HG02759 (cell line): Measurements from ENCODE around the gene ZNF124.
A peak's percentile ranks its signal among the peaks of the same experiment; 100 is the strongest.
"Not testable (repeated sequence)": the region's sequence is repeated elsewhere in the genome, so short reads cannot be mapped to it uniquely, and the experiment has no call there.

ENCODE experiments used
- ATAC-seq: cut with Tn5 transposase; IDR thresholded peaks from one replicate; pipeline ENCODE4 v1.9.1; 2021; ENCODE audit warnings: mild to moderate bottlenecking, moderate library complexity; ENCODE audit not compliant: unreplicated experiment

Gene ZNF124

GRCh38 chr1:247171875-247172563 is at the start of gene ZNF124:
Gene ZNF124 (minus strand): TSS chr1:247172020. CDS start chr1:247171877, 143 bp downstream.
- ATAC-seq = peak; percentile 98

GRCh38 chr1:247220280-247220679 is 48.5 kb upstream of the ZNF124 start:
- not testable (repeated sequence) for ATAC-seq

GRCh38 chr1:247218121-247218651 is 46.4 kb upstream of the ZNF124 start:
- ATAC-seq = no peak

- ATAC-seq = no peak
Measured at GRCh38 chr1:247216261-247216660, 44.4 kb upstream of the ZNF124 start.

- ATAC-seq = no peak
Measured at GRCh38 chr1:247212627-247213617, 41.1 kb upstream of the ZNF124 start.

GRCh38 chr1:247212012-247212411 is 40.2 kb upstream of the ZNF124 start:
- ATAC-seq = peak; percentile 58

- ATAC-seq = no peak
Measured at GRCh38 chr1:247211339-247211738, 39.5 kb upstream of the ZNF124 start.

- peak; percentile 90 for ATAC-seq
Measured at GRCh38 chr1:247210376-247211117, 38.7 kb upstream of the ZNF124 start.

- peak; percentile 5 for ATAC-seq
Measured at GRCh38 chr1:247210062-247210375, 38.2 kb upstream of the ZNF124 start.

GRCh38 chr1:247209396-247209795 is 37.6 kb upstream of the ZNF124 start:
- ATAC-seq = no peak

GRCh38 chr1:247204177-247204647 is 32.4 kb upstream of the ZNF124 start:
- no peak for ATAC-seq

- no peak for ATAC-seq
Measured at GRCh38 chr1:247198781-247199180, 27.0 kb upstream of the ZNF124 start.

- ATAC-seq = no peak
Measured at GRCh38 chr1:247193958-247194357, 22.1 kb upstream of the ZNF124 start.

- ATAC-seq = no peak
Measured at GRCh38 chr1:247189981-247190798, 18.4 kb upstream of the ZNF124 start.

- no peak for ATAC-seq
Measured at GRCh38 chr1:247185667-247186066, 13.8 kb upstream of the ZNF124 start.

- ATAC-seq = no peak
Measured at GRCh38 chr1:247184254-247184653, 12.4 kb upstream of the ZNF124 start.

GRCh38 chr1:247182994-247183393 is 11.2 kb upstream of the ZNF124 start:
- no peak for ATAC-seq

GRCh38 chr1:247180581-247180980 is 8.8 kb upstream of the ZNF124 start:
- no peak for ATAC-seq

- ATAC-seq = no peak
Measured at GRCh38 chr1:247177755-247178154, 5.9 kb upstream of the ZNF124 start.

GRCh38 chr1:247175458-247175857 is 3.6 kb upstream of the ZNF124 start:
- ATAC-seq = no peak
